DND-41 (cell line): ENCODE results near the gene AHNAK.

Experiments used
- ATAC-seq: fragments of 200-7000 bp; cut with Tn5 transposase; 3 replicates; pipeline ENCODE4 v1.9.1; 2021; ENCODE audit warnings: low read depth; ENCODE audit not compliant: insufficient read depth
- DNase-seq: peaks from one replicate; pipeline ENCODE4 v3.0.0-alpha.2; 2020
- H2AFZ ChIP-seq: 2 replicates; pipeline ENCODE4 v1.6.0; 2012; ENCODE audit warnings: low read depth, low read length
- H3K27ac ChIP-seq: 2 replicates; pipeline ENCODE4 v1.5.1; 2012; ENCODE audit warnings: low read length, inconsistent platforms
- H3K27me3 ChIP-seq: fragments of 200-600 bp; sonication (generic); 2 replicates; pipeline ENCODE4 v1.6.0; 2012; ENCODE audit warnings: low read length, mild to moderate bottlenecking, inconsistent platforms; ENCODE audit not compliant: insufficient read depth, poor library complexity
- H3K36me3 ChIP-seq: 2 replicates; pipeline ENCODE4 v1.5.1; 2012; ENCODE audit warnings: low read length, inconsistent platforms; ENCODE audit not compliant: insufficient read depth
- H3K4me1 ChIP-seq: 2 replicates; pipeline ENCODE4 v1.5.1; 2012; ENCODE audit warnings: mild to moderate bottlenecking, low read length; ENCODE audit not compliant: insufficient read depth
- H3K4me2 ChIP-seq: 2 replicates; pipeline ENCODE4 v1.6.0; 2012; ENCODE audit warnings: mild to moderate bottlenecking, moderate library complexity, low read length, inconsistent platforms; ENCODE audit not compliant: insufficient read depth
- H3K4me3 ChIP-seq, 2 experiments: fragments of 200-600 bp in 1 of 2; shearing (Covaris generic) in 1 of 2; 2 replicates each; pipeline ENCODE4 v1.5.1; 2012 to 2016; ENCODE audit warnings: inconsistent platforms in 2 of 2, low read length in 2 of 2, mild to moderate bottlenecking in 2 of 2, low read depth in 1 of 2, moderate library complexity in 1 of 2
- H3K79me2 ChIP-seq: 2 replicates; pipeline ENCODE4 v1.6.0; 2012; ENCODE audit warnings: low read length, inconsistent platforms; ENCODE audit not compliant: insufficient read depth
- H3K9ac ChIP-seq: 2 replicates; pipeline ENCODE4 v1.6.0; 2012; ENCODE audit warnings: low read depth, mild to moderate bottlenecking, inconsistent platforms, low read length, moderate library complexity
- H3K9me3 ChIP-seq: 2 replicates; pipeline ENCODE4 v1.5.1; 2012; ENCODE audit warnings: low read length, moderate library complexity, mild to moderate bottlenecking, inconsistent platforms; ENCODE audit not compliant: insufficient read depth, severe bottlenecking
- H4K20me1 ChIP-seq: 2 replicates; pipeline ENCODE4 v1.6.0; 2012; ENCODE audit warnings: low read length; ENCODE audit not compliant: insufficient read depth
- EZH2 ChIP-seq: IDR thresholded peaks from 3 replicates; pipeline ENCODE4 v1.6.1; 2012; ENCODE audit warnings: borderline replicate concordance, low read depth, mild to moderate bottlenecking, moderate library complexity, low read length, inconsistent platforms; ENCODE audit not compliant: severe bottlenecking
- TF ChIP-seq, protein P1 (sequence below): IDR thresholded peaks from 2 replicates; pipeline ENCODE4 v1.5.1; 2012; ENCODE audit warnings: borderline replicate concordance, low read length, moderate library complexity, mild to moderate bottlenecking; ENCODE audit not compliant: poor library complexity, severe bottlenecking; ENCODE audit errors: extremely low read depth

The AHNAK gene

DNA sequence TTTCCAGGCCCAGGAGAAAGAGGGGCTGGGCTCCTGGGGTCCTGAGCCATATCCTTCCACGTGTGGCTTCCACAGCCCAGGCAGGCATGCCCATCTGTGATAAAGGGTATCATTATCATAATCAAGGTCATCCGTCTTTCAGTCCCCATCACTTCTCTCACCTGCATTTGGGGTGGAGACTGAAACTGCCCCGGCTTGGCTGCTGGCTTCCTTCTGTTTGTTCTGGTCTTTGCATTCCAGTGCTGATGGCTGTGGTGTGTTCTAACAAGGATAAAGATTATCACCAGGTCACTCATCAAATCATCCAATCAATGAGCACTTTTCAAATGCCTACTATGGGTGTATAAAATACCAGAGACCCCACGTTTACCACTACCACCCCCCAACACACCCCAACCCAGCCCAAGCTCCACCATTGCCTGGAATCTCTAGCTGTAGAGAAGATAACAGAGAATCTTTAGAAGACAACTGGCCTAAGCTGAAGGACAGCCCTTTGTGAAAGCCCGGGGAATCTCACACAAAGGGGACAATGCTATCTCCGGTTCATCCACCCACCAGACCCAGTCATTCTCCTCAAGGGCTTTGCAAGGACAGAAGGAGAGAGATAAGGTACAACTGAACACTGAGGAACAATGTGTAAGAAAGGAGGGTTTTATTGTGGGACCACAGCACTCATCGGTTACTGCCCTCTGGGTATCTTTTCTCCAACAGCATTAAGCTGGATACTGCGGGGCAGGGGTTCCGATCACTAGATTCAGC lies 54.9 kb downstream of the AHNAK start:
- Histone ChIP-seq H2AFZ (no peak overlapping the region), H3K9me3 (no peaks in the 10 kb centered on the region), H3K4me1 (no peaks in the 10 kb centered on the region), H3K79me2 (no peaks in the 10 kb centered on the region), H3K9ac (no peak overlapping the region), H3K4me2 (no peak overlapping the region), H3K27me3 (no peaks in the 10 kb centered on the region), H3K4me3 (no peak overlapping the region), H3K36me3 (no peaks in the 10 kb centered on the region), H4K20me1 (no peaks in the 10 kb centered on the region), H3K27ac (no peak overlapping the region)
- DNase-seq (no peak), ATAC-seq (no peak)
- TF ChIP-seq, protein P1, sequence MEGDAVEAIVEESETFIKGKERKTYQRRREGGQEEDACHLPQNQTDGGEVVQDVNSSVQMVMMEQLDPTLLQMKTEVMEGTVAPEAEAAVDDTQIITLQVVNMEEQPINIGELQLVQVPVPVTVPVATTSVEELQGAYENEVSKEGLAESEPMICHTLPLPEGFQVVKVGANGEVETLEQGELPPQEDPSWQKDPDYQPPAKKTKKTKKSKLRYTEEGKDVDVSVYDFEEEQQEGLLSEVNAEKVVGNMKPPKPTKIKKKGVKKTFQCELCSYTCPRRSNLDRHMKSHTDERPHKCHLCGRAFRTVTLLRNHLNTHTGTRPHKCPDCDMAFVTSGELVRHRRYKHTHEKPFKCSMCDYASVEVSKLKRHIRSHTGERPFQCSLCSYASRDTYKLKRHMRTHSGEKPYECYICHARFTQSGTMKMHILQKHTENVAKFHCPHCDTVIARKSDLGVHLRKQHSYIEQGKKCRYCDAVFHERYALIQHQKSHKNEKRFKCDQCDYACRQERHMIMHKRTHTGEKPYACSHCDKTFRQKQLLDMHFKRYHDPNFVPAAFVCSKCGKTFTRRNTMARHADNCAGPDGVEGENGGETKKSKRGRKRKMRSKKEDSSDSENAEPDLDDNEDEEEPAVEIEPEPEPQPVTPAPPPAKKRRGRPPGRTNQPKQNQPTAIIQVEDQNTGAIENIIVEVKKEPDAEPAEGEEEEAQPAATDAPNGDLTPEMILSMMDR = no peak
- no peak for TF ChIP-seq EZH2

DNA sequence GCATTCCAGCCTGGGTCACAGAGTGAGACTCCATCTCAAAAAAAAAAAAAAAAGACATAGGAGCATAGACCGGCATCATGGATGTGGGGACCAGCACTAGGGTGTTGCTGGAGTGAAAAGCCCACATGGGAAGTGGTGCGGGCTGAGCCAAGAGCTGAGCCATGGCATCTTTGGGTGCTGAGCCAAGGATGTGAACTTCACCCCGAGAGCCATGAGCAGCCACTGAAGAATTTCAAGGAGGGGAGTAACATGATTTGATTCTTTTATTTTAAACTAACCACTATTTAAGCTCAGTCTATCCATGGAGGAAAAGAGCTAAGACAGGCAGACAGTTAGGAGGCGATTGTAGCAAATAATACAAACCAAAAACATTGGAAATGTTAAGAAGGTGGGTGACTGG lies 57.4 kb downstream of the AHNAK start:
- Histone ChIP-seq H3K36me3 (no peaks in the 10 kb centered on the region), H3K27ac (no peak overlapping the region), H3K4me1 (no peaks in the 10 kb centered on the region), H3K79me2 (no peaks in the 10 kb centered on the region), H2AFZ (no peak overlapping the region), H3K4me3 (no peak overlapping the region), H3K9me3 (no peaks in the 10 kb centered on the region), H3K27me3 (no peaks in the 10 kb centered on the region), H4K20me1 (no peaks in the 10 kb centered on the region), H3K4me2 (no peak overlapping the region), H3K9ac (no peak overlapping the region)
- DNase-seq (no peak), ATAC-seq (no peak)
- TF ChIP-seq EZH2 = no peak
- TF ChIP-seq, protein P1 = no peak

DNA sequence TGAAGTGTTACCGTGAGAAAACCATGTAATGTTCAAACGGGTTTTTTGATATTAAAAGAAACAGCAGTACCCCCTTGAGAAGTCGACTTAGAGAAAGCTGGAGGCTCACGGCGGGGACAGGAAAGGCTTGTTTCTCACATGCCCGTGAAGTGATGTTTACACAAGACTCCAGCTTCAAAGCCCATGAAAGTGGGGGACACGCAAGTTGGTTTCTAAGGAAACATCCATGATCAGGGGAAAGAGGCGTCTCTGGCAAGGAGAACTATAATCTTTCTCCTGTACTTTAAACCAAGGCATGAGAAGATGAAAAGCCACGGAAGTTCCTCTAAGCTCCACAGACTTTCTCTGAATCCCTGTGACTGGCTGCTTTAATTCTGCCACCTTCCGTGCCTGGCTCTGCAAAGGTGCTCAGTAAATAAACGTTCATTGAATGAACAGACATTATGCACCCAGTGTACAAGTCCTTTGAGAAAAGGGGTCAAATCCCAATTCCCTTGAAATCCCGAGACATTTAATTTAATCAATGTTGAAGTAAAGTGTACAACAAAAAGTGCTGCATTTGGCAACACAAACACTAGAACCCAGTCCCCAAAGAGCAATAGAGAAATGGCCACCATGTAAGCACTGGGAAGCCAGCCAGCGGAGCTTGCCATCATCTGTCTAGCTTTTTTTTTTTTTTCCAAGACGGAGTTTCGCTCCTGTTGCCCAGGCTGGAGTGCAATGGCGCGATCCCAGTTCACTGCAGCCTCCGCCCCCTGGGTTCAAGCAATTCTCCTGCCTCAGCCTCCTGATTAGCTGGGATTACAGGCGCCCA lies 58.7 kb downstream of the AHNAK start:
- DNase-seq (no peak), ATAC-seq (no peak)
- H4K20me1 ChIP-seq = no peaks in the 10 kb centered on the region
- H3K9me3 ChIP-seq = no peaks in the 10 kb centered on the region
- no peak overlapping the region for H2AFZ ChIP-seq
- H3K36me3 ChIP-seq = no peaks in the 10 kb centered on the region
- no peaks in the 10 kb centered on the region for H3K27me3 ChIP-seq
- no peaks in the 10 kb centered on the region for H3K79me2 ChIP-seq
- H3K4me2 ChIP-seq = no peak overlapping the region
- no peak for TF ChIP-seq EZH2
- TF ChIP-seq, protein P1 = no peak
- no peak overlapping the region for H3K4me3 ChIP-seq
- H3K9ac ChIP-seq = no peak overlapping the region
- no peak overlapping the region for H3K27ac ChIP-seq
- H3K4me1 ChIP-seq = no peaks in the 10 kb centered on the region
